ENCODE measurements around the gene ZBTB17. TPM values are rescaled to one million over a fixed set of nuclear protein-coding genes. Genes with fewer than 3 reads are reported as not detected.

Gene ZBTB17
- total and polyA plus RNA-seq, 2 experiments from 2014 or later: 21.9 to 26.6 TPM

DNA sequence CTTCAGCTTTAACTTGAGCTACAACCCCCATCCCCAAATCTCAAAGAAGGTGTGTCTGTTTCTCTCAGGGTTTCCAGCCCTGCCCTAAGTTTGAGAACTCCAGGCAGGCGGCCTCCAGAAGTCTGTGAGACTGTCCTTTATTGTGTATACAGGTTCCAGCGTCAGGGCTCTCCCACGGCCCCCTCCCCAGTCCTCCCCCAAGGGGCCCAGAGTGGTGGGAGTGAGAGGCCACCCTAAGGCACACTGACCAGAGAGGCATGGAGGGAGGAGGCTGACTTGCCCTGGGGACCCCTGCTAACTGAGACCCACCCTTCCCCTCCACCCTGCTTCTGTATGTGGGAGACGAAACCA, 38.0 kb upstream of the ZBTB17 start (continued):
- TF ChIP-seq, protein P1, sequence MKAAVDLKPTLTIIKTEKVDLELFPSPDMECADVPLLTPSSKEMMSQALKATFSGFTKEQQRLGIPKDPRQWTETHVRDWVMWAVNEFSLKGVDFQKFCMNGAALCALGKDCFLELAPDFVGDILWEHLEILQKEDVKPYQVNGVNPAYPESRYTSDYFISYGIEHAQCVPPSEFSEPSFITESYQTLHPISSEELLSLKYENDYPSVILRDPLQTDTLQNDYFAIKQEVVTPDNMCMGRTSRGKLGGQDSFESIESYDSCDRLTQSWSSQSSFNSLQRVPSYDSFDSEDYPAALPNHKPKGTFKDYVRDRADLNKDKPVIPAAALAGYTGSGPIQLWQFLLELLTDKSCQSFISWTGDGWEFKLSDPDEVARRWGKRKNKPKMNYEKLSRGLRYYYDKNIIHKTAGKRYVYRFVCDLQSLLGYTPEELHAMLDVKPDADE (IDR thresholded peaks at IDR 0.05): no peak

DNA sequence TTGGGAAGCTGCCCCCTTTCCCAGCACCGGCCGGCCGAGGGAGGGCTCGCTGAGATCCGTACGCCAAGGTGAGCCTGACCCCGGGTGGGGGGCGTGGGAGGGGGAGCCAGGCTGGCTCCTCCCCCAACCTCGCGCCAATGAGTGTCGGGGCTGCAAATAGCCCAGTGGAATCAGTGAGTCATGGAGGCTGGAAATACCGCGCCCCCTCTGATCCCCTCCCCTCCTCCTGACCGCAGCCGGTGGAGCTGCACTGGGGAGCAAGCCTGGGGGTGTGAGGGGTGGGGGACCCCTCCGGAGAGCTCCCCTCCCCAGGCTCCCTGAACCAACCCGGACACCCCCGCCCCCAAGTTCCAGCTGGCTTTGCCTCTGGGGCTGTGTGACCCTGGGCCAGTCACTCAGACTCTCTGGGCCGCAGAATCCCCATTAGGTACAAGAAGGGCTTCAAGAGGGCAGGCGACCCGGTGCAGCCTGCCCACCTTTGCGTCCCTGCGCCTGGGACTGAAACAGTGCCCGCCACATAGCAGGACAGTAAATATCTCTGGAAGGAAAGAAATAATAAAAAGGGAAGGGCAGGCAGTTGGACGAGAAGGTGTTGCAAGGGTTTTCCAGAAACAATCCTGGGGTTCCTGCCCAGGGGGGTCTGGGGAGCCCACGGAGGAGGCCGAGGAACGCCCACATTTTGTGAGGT, 37.5 kb upstream of the ZBTB17 start:
- H3K27me3 Mint-ChIP-seq (ENCODE audit: insufficient read depth, low read depth, poor library complexity): peaks cover 19% of the 10 kb centered on the region
- H3K4me3 Mint-ChIP-seq: peak overlapping the region; percentile 65
- Histone ChIP-seq H3K4me1 (ENCODE audit: insufficient read depth) (peaks cover 38% of the 10 kb centered on the region), H3K27ac (ENCODE audit: low read depth) (0 out of 2 replicates have a peak overlapping the region, but pooled peaks have one; percentile 87), H3F3A (replicated peaks; ENCODE audit: low read depth) (peaks cover 6% of the 10 kb centered on the region; the same call in 1 of the 2 replicates), H3K4me2 (peak overlapping the region; percentile 83), H3K79me2 (replicated peaks; ENCODE audit: insufficient read depth) (no peaks in the 10 kb centered on the region), H4K20me1 (replicated peaks; ENCODE audit: insufficient read depth) (no peaks in the 10 kb centered on the region), H3K27me3 (ENCODE audit: insufficient read depth) (no peaks in the 10 kb centered on the region), H2AFZ (0 out of 2 replicates have a peak overlapping the region, but pooled peaks have one; percentile 72), H3K9me2 (ENCODE audit: insufficient read depth) (no peaks in the 10 kb centered on the region), H3K4me3 (peak overlapping the region; percentile 61), H3K36me3 (ENCODE audit: insufficient read depth) (no peaks in the 10 kb centered on the region)
- TF ChIP-seq CREB1 (CRISPR knock-in tag; IDR thresholded peaks at IDR 0.05; ENCODE audit: low read depth): peak; percentile 29; the same call in 1 of the 2 replicates
- TF ChIP-seq EZH2phosphoT487 (IDR thresholded peaks at IDR 0.05; ENCODE audit: unreplicated experiment): no peak
- TF ChIP-seq POLR2AphosphoS5 (IDR thresholded peaks at IDR 0.05; ENCODE audit: low read depth): peak; percentile 9; the same call in 1 of the 2 replicates
- ATAC-seq (peak; percentile 60), DNase-seq (ENCODE audit: low spot score) (peak; percentile 90)
- H3K36me3 Mint-ChIP-seq (ENCODE audit: low read depth): no peaks in the 10 kb centered on the region
- H3K9me3 Mint-ChIP-seq: no peaks in the 10 kb centered on the region
- H3K27ac Mint-ChIP-seq: peak overlapping the region; percentile 85
- H3K4me1 Mint-ChIP-seq: peaks cover 57% of the 10 kb centered on the region

DNA sequence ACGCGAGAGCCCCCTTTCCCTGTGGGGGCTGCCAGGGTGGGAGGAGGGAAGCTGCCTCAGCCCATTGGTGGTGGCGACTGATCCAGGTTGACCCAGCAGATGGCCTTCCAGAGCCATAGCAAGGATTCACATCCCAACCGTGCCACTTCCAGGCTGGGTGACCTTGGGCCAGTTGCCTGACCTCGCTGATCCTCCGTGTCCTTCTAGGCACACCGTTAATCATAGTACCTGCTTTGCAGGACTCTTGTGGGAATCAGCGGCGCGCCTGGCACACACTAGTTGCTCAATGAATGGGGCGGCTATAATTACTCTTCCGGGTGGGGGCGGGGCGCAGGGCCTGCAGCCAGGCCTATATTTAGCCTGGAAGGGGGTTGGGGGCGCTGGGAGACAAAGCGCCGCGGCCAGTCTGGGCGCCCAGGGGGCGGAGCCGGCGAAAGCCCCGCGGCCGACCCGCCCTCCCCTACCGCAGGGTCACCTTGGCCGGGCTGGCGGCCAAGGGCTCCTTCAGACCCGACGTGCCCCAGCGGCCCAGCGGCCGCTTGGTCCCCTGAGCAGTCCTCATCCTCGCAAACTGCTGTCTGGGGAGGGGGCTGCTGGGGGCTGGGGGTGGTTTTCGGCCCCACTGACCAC, 36.8 kb upstream of the ZBTB17 start:
- no peaks in the 10 kb centered on the region for H3K27me3 ChIP-seq (ENCODE audit: insufficient read depth)
- Mint-ChIP-seq H3K4me3 (peak overlapping the region; percentile 65), H3K27me3 (ENCODE audit: insufficient read depth, low read depth, poor library complexity) (peaks cover 17% of the 10 kb centered on the region), H3K27ac (no peak overlapping the region; the same call in 1 of the 2 replicates), H3K36me3 (ENCODE audit: low read depth) (no peaks in the 10 kb centered on the region), H3K4me1 (peaks cover 52% of the 10 kb centered on the region), H3K9me3 (no peaks in the 10 kb centered on the region)
- H3K9me2 ChIP-seq (ENCODE audit: insufficient read depth): no peaks in the 10 kb centered on the region
- peaks cover 6% of the 10 kb centered on the region; the same call in 1 of the 2 replicates for H3F3A ChIP-seq (replicated peaks; ENCODE audit: low read depth)
- H2AFZ ChIP-seq: peak overlapping the region; percentile 87; the same call in 1 of the 2 replicates
- no peaks in the 10 kb centered on the region for H3K36me3 ChIP-seq (ENCODE audit: insufficient read depth)
- no peaks in the 10 kb centered on the region for H4K20me1 ChIP-seq (replicated peaks; ENCODE audit: insufficient read depth)
- H3K27ac ChIP-seq (ENCODE audit: low read depth): peak overlapping the region; percentile 87
- peaks cover 36% of the 10 kb centered on the region for H3K4me1 ChIP-seq (ENCODE audit: insufficient read depth)
- peak overlapping the region; percentile 83 for H3K4me2 ChIP-seq
- DNase-seq (ENCODE audit: low spot score) (peak; percentile 96), ATAC-seq (peak; percentile 71)
- peak overlapping the region; percentile 61 for H3K4me3 ChIP-seq
- H3K79me2 ChIP-seq (replicated peaks; ENCODE audit: insufficient read depth): no peaks in the 10 kb centered on the region
- TF ChIP-seq NANOG (IDR thresholded peaks at IDR 0.05; ENCODE audit: borderline replicate concordance) (no peak), CTCF (conservative IDR thresholded peaks at IDR 0.05; ENCODE audit: low read depth in 2 of 2) (peak in 1 of 2 experiments; percentile 61; a peak in 2 of 4 replicates), POLR2AphosphoS5 (IDR thresholded peaks at IDR 0.05; ENCODE audit: low read depth) (peak; percentile 57)

All from GM23338 (cell line).